Cortex of kidney (tissue), 1 donor: ENCODE data around the gene TGFB2.

Source experiments
- DNase-seq: peaks from one replicate; lab custom pipeline; 2025; lab: John Stamatoyannopoulos, UW

TGFB2 gene

DNA sequence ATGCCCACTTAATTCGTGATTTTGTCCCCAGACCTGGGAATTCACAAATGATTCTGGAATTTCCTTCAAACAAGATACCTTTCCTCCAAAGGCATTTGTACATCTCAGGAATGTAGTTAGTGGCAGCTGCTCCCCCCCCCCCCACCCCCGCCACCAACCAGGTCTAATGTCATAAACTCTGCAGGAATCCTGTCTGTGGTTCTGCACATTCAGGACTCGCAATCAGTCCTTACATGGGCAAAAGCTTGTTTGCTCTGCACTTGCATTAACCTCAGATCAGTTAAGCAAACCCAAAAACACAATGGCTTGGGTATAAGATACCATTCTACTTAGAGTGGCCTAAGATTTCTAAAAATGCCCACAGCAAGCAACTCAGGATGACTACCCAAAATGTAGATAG, 143.8 kb downstream of the TGFB2 start:
- DNase-seq = no peak

DNA sequence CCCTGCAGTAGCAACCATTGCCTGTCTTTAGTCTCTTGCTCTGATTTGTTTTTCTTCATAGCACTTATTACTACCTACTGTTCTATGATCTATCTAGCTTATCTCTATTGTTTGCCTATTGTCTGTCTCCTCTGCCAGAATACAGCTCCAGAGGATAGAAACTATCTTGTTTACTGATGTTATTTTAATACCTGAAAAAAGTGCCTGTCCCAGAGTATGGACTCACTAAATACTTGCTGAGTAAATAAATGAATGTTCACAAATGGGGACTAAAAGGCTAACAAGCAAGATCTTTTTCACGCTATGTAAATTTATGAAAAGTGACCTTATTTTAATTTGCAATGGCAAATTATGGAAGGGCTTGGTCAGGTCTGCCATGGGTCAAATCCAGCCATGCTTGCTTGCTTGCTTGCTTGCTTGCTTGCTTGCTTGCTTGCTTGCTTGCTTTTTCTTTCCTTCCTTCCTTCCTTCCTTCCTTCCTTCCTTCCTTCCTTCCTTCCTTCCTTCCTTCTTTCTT, 145.3 kb downstream of the TGFB2 start:
- no peak for DNase-seq

DNA sequence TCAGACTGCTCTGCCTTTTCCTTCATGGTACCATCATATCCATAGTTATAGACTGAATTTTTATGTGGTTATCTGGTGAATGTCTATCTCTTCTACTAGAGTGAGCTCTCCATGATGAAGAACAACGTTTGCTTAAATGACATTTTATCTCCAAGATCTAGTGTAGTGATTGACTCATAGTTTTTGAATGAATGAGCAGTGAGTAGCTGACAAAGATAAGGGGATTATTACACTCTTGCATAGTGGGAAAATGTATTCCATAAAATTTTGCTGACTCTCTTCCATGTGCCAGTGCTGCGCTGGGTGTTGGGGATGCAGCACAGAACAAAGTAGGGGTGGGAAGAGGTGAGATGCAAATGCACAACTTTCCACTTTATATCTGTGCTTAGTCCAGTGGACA, 147.7 kb downstream of the TGFB2 start:
- no peak for DNase-seq

DNA sequence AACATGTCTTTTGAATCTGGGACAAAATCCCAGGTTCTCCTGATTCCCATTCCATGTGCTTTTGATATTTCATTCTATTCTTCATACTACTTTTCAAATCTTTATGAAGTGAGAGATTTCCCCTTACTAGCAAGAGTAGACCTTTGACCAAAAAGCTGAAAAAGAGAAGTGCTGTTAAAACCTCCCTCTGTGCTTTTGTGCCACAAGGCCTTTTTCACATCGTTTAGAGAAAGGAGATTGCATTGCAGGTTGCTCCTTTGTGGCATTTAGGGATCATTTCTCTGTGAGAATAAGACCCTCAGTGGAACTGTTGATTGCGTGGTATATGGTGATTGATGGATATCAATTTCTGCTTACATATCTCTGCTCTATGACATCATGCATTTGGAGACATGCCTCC, 148.8 kb downstream of the TGFB2 start:
- no peak for DNase-seq
